ENCODE measurements around the gene MXD3.
A peak's percentile ranks its signal among the peaks of the same experiment; 100 is the strongest.

MXD3 gene

GRCh38 chr5:177355162-177355867 is 43.6 kb upstream of the MXD3 start:
- H3K4me2 ChIP-seq, result peak overlapping the region; percentile 99
- H3K27ac ChIP-seq, result no peak overlapping the region
- peaks cover 9% of the 10 kb centered on the region for H4K20me1 ChIP-seq
- no peaks in the 10 kb centered on the region for H3K27me3 ChIP-seq
- no peaks in the 10 kb centered on the region for H3K36me3 ChIP-seq
- H3K9me3 ChIP-seq, result no peaks in the 10 kb centered on the region
- no peak overlapping the region for H3K9ac ChIP-seq
- no peak overlapping the region for H3K4me3 ChIP-seq
- TF ChIP-seq Cebpa-rat (IDR thresholded peaks at IDR 0.05), result no peak
- H3K4me1 ChIP-seq, result peaks cover 69% of the 10 kb centered on the region

- H3K9ac ChIP-seq, result no peak overlapping the region
- peak overlapping the region; percentile 99; the same call in 1 of the 2 replicates for H3K4me2 ChIP-seq
These were observed 43.0 kb upstream of the MXD3 start for GRCh38 chr5:177354711-177355110.

GRCh38 chr5:177354256-177354655 is 42.6 kb upstream of the MXD3 start:
- Histone ChIP-seq H3K4me2 (no peak overlapping the region), H4K20me1 (peaks cover 19% of the 10 kb centered on the region), H3K4me3 (no peak overlapping the region), H3K27ac (no peak overlapping the region), H3K9ac (no peak overlapping the region), H3K4me1 (peaks cover 69% of the 10 kb centered on the region), H3K27me3 (no peaks in the 10 kb centered on the region), H3K36me3 (peaks cover 9% of the 10 kb centered on the region), H3K9me3 (no peaks in the 10 kb centered on the region)
- no peak for TF ChIP-seq Cebpa-rat (IDR thresholded peaks at IDR 0.05)

More at GRCh38 chr5:177354711-177355110, 43.0 kb upstream of the MXD3 start:
- Histone ChIP-seq H3K4me1 (peaks cover 69% of the 10 kb centered on the region), H3K27me3 (no peaks in the 10 kb centered on the region), H4K20me1 (peaks cover 15% of the 10 kb centered on the region), H3K36me3 (peaks cover 5% of the 10 kb centered on the region; the same call in 1 of the 2 replicates), H3K4me3 (no peak overlapping the region), H3K27ac (no peak overlapping the region), H3K9me3 (no peaks in the 10 kb centered on the region)
- TF ChIP-seq Cebpa-rat (IDR thresholded peaks at IDR 0.05), result no peak

- H3K27ac ChIP-seq, result no peak overlapping the region
- H3K36me3 ChIP-seq, result peaks cover 15% of the 10 kb centered on the region
- no peak for TF ChIP-seq Cebpa-rat (IDR thresholded peaks at IDR 0.05)
- no peak overlapping the region for H3K4me3 ChIP-seq
- H3K27me3 ChIP-seq, result no peaks in the 10 kb centered on the region
- H3K9ac ChIP-seq, result no peak overlapping the region
- H3K9me3 ChIP-seq, result no peaks in the 10 kb centered on the region
- H4K20me1 ChIP-seq, result peaks cover 31% of the 10 kb centered on the region
- H3K4me2 ChIP-seq, result no peak overlapping the region
- H3K4me1 ChIP-seq, result peaks cover 69% of the 10 kb centered on the region
These were observed 41.4 kb upstream of the MXD3 start for GRCh38 chr5:177353093-177353492.

DNA sequence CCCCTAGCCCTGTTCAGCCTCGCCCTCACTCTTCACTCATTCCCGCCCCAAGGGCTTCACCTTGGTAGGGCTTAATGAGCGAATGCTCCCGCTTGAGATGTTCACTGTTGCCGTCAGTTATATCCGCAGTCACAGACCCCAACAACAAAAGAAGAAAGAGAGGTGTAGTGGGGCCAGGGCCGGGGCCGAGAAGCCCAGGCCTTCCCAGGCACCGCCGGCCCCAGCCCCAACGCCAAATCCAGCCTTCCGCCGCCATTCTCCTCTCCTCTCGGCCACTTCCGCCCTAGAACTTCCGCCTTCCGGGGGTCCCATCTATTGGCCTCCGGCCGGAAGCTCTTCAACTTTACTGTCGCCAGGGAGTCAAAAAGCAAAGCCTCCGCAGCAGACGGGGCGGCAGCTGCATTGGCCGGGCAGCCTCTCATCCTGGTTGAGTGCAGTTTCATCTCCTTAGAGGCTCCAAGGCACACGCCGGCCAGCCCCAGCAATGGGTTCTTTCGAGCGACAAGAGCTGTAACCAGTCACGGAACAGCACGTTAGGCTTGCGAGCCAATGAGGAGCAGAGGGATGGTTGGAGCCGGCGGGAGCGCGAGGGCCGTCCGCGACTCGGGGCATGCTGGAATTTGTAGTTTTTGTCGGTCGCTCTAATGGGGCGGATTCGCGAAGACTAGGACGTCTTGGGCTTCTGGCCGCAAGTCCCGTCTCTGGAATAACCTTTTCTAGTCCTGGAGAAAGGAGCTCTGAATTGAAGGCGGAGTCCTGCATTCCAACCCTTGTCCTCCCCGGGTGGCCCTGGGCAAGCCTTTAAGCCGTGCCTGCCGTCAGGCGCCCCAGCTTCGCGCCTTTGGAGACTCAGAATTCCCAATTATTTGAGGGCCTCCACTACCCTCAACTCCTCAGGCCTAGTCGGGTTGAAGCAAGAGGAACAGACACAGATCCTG is 40.0 kb upstream of the MXD3 start, which contains the start of gene LMAN2:
Gene LMAN2, minus strand, starts transcription at position 277 of the 938 bp plus-strand sequence. Its CDS starts 21 bp downstream, at position 256.
- H3K4me2 ChIP-seq, result peak within 1 kb of the TSS; percentile 96
- peak within 1 kb of the TSS; percentile 98 for H3K9ac ChIP-seq
- peaks cover 45% of the 10 kb centered on the region for H4K20me1 ChIP-seq
- H3K27ac ChIP-seq, result peak within 1 kb of the TSS; percentile 97
- no peaks in the 10 kb centered on the region for H3K9me3 ChIP-seq
- H3K27me3 ChIP-seq, result no peaks in the 10 kb centered on the region
- peaks cover 26% of the 10 kb centered on the region for H3K36me3 ChIP-seq
- peak within 1 kb of the TSS; percentile 97 for H3K4me3 ChIP-seq
- no peak for TF ChIP-seq Cebpa-rat (IDR thresholded peaks at IDR 0.05)
- H3K4me1 ChIP-seq, result peaks cover 68% of the 10 kb centered on the region

GRCh38 chr5:177350776-177351391 is 39.2 kb upstream of the MXD3 start:
- peaks cover 32% of the 10 kb centered on the region for H3K36me3 ChIP-seq
- H3K4me1 ChIP-seq, result peaks cover 60% of the 10 kb centered on the region
- no peak for TF ChIP-seq Cebpa-rat (IDR thresholded peaks at IDR 0.05)
- H3K9ac ChIP-seq, result peak overlapping the region; percentile 98
- H3K4me3 ChIP-seq, result peak overlapping the region; percentile 97
- peak overlapping the region; percentile 97 for H3K27ac ChIP-seq
- peak overlapping the region; percentile 96 for H3K4me2 ChIP-seq
- H3K27me3 ChIP-seq, result no peaks in the 10 kb centered on the region
- no peaks in the 10 kb centered on the region for H3K9me3 ChIP-seq
- H4K20me1 ChIP-seq, result peaks cover 53% of the 10 kb centered on the region

DNA sequence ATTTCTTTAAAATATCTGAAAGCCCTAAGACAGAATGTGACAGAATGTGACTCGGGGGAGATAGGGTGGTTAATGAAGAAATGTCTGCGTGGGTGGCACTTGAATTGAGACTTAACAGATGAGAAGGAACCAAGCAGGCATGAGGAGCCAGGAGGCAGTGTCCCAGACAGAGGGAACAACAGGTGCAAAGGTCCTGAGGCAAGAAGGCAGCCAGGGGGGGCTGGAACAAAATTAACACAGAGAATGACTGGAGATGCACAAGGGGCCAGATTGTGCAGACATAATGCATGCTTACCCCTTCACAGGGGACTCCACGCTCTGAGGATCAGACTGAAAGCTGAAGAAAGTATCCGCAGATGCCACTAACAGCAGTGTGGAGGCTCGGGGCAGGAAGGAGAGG is 38.1 kb upstream of the MXD3 start:
- peaks cover 49% of the 10 kb centered on the region for H3K4me1 ChIP-seq
- no peak overlapping the region for H3K27ac ChIP-seq
- TF ChIP-seq Cebpa-rat (IDR thresholded peaks at IDR 0.05), result no peak
- no peaks in the 10 kb centered on the region for H3K9me3 ChIP-seq
- H3K4me2 ChIP-seq, result peak overlapping the region; percentile 96
- peak overlapping the region; percentile 98 for H3K9ac ChIP-seq
- peaks cover 43% of the 10 kb centered on the region for H3K36me3 ChIP-seq
- H3K27me3 ChIP-seq, result no peaks in the 10 kb centered on the region
- H4K20me1 ChIP-seq, result peaks cover 63% of the 10 kb centered on the region
- H3K4me3 ChIP-seq, result peak overlapping the region; percentile 97

DNA sequence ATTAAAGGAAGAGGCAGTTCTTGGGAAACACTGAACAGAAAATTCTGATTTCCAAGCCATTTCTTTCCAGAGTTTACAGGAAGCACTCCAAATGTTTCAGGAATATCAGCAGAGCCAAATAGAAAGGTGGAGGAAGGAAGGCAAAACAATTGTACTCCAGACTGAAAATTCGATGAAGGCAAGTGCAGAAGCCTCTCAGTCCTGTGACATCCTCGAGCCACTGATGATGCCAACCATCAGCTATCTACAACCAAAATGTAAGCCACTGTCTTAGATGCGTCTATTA is 37.6 kb upstream of the MXD3 start:
- Histone ChIP-seq H3K36me3 (peaks cover 47% of the 10 kb centered on the region), H3K27me3 (no peaks in the 10 kb centered on the region), H3K4me3 (no peak overlapping the region), H3K9me3 (no peaks in the 10 kb centered on the region), H4K20me1 (peaks cover 63% of the 10 kb centered on the region), H3K4me2 (peak overlapping the region; percentile 96), H3K27ac (no peak overlapping the region), H3K4me1 (peaks cover 47% of the 10 kb centered on the region), H3K9ac (peak overlapping the region; percentile 98; the same call in 1 of the 2 replicates)
- TF ChIP-seq Cebpa-rat (IDR thresholded peaks at IDR 0.05), result no peak

DNA sequence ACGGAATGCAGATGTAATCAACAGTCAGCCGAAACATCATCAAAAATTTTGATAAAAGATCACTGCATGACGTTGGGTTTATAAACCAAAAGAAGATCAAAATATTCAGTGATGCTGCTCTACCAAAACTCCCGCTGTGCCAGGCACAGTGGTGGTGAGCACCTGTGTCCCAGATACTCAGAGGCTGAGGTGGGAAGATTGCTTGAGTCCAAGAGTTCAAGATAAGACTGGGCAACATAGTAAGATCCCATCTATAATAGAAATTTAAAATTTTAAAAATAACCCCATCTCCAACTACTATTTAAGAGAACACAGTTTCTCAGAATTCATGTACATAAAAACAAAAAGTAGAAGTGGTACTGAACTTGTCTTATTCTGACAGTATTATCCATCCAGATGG is 36.0 kb upstream of the MXD3 start:
- Histone ChIP-seq H3K9ac (no peak overlapping the region), H3K9me3 (no peaks in the 10 kb centered on the region), H3K4me1 (peaks cover 47% of the 10 kb centered on the region), H3K4me2 (peak overlapping the region; percentile 18; the same call in 1 of the 2 replicates), H3K27ac (no peak overlapping the region), H3K27me3 (no peaks in the 10 kb centered on the region), H3K4me3 (no peak overlapping the region), H4K20me1 (peaks cover 63% of the 10 kb centered on the region), H3K36me3 (peaks cover 63% of the 10 kb centered on the region)
- no peak for TF ChIP-seq Cebpa-rat (IDR thresholded peaks at IDR 0.05)
